SK-N-SH (cell line): Measurements from ENCODE around the gene LIMS2.

Source experiments
- RAD21 ChIP-seq: IDR thresholded peaks from 2 replicates; pipeline ENCODE4 v1.6.1; 2012; ENCODE audit warnings: mild to moderate bottlenecking, low read length
- TAF1 ChIP-seq: IDR thresholded peaks from 2 replicates; pipeline ENCODE4 v1.6.1; 2012; ENCODE audit warnings: low read depth, mild to moderate bottlenecking, low read length, moderate library complexity, borderline replicate concordance
- TF ChIP-seq, protein P1 (sequence below): fragments of 200-600 bp; sonication (generic); IDR thresholded peaks from 2 replicates; pipeline ENCODE4 v1.6.1; 2017; ENCODE audit warnings: antibody characterized with exemption, mild to moderate bottlenecking, moderate library complexity

DNA sequence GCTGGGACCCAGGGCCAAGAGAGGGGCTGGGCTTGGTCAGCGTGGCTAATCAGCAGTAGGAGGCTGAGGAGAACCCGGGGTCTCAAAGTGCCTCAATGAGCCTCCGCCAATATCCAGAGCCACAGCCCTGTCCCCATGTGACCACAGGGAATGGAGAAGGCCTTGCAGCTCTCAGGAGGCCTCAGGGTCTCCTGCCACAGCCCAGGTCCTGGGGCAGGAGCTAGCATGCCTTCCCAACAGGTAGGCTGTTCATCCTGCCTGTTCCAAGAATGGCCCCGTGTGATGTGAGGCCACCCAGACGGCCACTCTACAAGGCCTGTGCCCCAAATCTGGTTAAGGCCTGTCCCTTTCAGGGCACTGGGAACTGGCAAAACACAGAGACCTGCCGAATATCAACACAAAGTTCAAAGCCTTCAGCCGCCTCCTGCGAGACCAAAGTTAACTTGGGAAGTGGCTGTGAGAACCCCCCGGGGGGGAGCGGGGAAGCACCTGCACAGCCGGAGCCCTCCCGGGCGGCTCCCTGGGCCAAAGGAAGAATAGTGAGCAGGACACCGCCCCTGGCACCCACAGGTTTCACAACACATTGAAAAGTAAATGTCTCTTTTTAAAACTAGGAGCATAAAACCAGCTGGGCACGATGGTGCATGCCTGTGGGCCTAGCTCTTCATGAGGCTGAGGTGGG is 4.5 kb upstream of the LIMS2 start:
- no peak for TF ChIP-seq RAD21
- TF ChIP-seq, protein P1, sequence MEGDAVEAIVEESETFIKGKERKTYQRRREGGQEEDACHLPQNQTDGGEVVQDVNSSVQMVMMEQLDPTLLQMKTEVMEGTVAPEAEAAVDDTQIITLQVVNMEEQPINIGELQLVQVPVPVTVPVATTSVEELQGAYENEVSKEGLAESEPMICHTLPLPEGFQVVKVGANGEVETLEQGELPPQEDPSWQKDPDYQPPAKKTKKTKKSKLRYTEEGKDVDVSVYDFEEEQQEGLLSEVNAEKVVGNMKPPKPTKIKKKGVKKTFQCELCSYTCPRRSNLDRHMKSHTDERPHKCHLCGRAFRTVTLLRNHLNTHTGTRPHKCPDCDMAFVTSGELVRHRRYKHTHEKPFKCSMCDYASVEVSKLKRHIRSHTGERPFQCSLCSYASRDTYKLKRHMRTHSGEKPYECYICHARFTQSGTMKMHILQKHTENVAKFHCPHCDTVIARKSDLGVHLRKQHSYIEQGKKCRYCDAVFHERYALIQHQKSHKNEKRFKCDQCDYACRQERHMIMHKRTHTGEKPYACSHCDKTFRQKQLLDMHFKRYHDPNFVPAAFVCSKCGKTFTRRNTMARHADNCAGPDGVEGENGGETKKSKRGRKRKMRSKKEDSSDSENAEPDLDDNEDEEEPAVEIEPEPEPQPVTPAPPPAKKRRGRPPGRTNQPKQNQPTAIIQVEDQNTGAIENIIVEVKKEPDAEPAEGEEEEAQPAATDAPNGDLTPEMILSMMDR: no peak
- no peak for TF ChIP-seq TAF1
